H9 (cell line): ENCODE results near the gene SUV39H1. TPM values are rescaled to one million over a fixed set of nuclear protein-coding genes. Genes with fewer than 3 reads are reported as not detected.

Experiments
- DNase-seq: peaks from one replicate; pipeline ENCODE4 v3.0.0-alpha.2; 2017
- H2AFZ ChIP-seq: one replicate; pipeline ENCODE4 v1.6.1; 2013; ENCODE audit warnings: mild to moderate bottlenecking, low read length, control low read depth, moderate library complexity
- H2AK5ac ChIP-seq: 2 replicates; pipeline ENCODE4 v1.6.1; 2013; ENCODE audit warnings: low read length, control low read depth, mixed read lengths; ENCODE audit not compliant: insufficient read length
- H2BK120ac ChIP-seq: one replicate; pipeline ENCODE4 v1.6.1; 2013; ENCODE audit warnings: low read depth, mild to moderate bottlenecking, low read length, control low read depth, inconsistent platforms; ENCODE audit not compliant: poor library complexity, severe bottlenecking
- H2BK12ac ChIP-seq: 2 replicates; pipeline ENCODE4 v1.6.1; 2013; ENCODE audit warnings: low read length, control low read depth, mixed read lengths, low read depth; ENCODE audit not compliant: insufficient read length
- H2BK15ac ChIP-seq: 2 replicates; pipeline ENCODE4 v1.6.1; 2013; ENCODE audit warnings: low read depth, low read length, control low read depth
- H2BK20ac ChIP-seq: one replicate; pipeline ENCODE4 v1.6.1; 2013; ENCODE audit warnings: low read depth, mild to moderate bottlenecking, low read length, control low read depth, inconsistent platforms; ENCODE audit not compliant: poor library complexity, severe bottlenecking
- H2BK5ac ChIP-seq: 2 replicates; pipeline ENCODE4 v1.6.1; 2013; ENCODE audit warnings: low read length, control low read depth, mixed read lengths; ENCODE audit not compliant: insufficient read length
- H3K14ac ChIP-seq: 2 replicates; pipeline ENCODE4 v1.6.1; 2013; ENCODE audit warnings: low read length, control low read depth; ENCODE audit not compliant: insufficient read depth
- H3K18ac ChIP-seq: 2 replicates; pipeline ENCODE4 v1.6.1; 2013; ENCODE audit warnings: low read depth, mild to moderate bottlenecking, mixed read lengths, low read length, control low read depth; ENCODE audit not compliant: insufficient read length
- H3K23ac ChIP-seq: 2 replicates; pipeline ENCODE4 v1.6.1; 2013; ENCODE audit warnings: low read length, control low read depth, mixed read lengths, low read depth; ENCODE audit not compliant: insufficient read length
- H3K23me2 ChIP-seq: 2 replicates; pipeline ENCODE4 v1.6.1; 2013; ENCODE audit warnings: low read depth, mild to moderate bottlenecking, mixed read lengths, low read length, control low read depth; ENCODE audit not compliant: insufficient read length, poor library complexity, severe bottlenecking
- H3K27ac ChIP-seq: 2 replicates; pipeline ENCODE4 v1.5.1; 2013; ENCODE audit warnings: low read length, control low read depth, mixed read lengths, low read depth; ENCODE audit not compliant: insufficient read length
- H3K27me3 ChIP-seq: 2 replicates; pipeline ENCODE4 v1.6.1; 2013; ENCODE audit warnings: low read length, control low read depth, inconsistent platforms; ENCODE audit not compliant: insufficient read depth
- H3K4ac ChIP-seq: 2 replicates; pipeline ENCODE4 v1.6.1; 2013; ENCODE audit warnings: low read depth, mild to moderate bottlenecking, control low read depth, inconsistent platforms, low read length, moderate library complexity
- H3K4me1 ChIP-seq: 2 replicates; pipeline ENCODE4 v1.6.1; 2013; ENCODE audit warnings: low read length, control low read depth, inconsistent platforms; ENCODE audit not compliant: insufficient read depth
- H3K4me2 ChIP-seq: 2 replicates; pipeline ENCODE4 v1.6.1; 2013; ENCODE audit warnings: low read length, control low read depth, mixed read lengths; ENCODE audit not compliant: insufficient read length, insufficient read depth
- H3K56ac ChIP-seq: 2 replicates; pipeline ENCODE4 v1.6.1; 2013; ENCODE audit warnings: low read depth, mild to moderate bottlenecking, mixed read lengths, low read length, control low read depth; ENCODE audit not compliant: insufficient read length
- H3K79me1 ChIP-seq: 2 replicates; pipeline ENCODE4 v1.6.1; 2013; ENCODE audit warnings: low read depth, mild to moderate bottlenecking, moderate library complexity, low read length, control low read depth, inconsistent platforms; ENCODE audit not compliant: insufficient read depth, poor library complexity, severe bottlenecking
- H3K79me2 ChIP-seq: 2 replicates; pipeline ENCODE4 v1.6.1; 2013; ENCODE audit warnings: low read length, control low read depth, inconsistent platforms; ENCODE audit not compliant: insufficient read depth
- H3K9ac ChIP-seq: 2 replicates; pipeline ENCODE4 v1.6.1; 2013; ENCODE audit warnings: low read length, control low read depth, mixed read lengths; ENCODE audit not compliant: insufficient read length; ENCODE audit errors: extremely low read depth
- H3K9me3 ChIP-seq: one replicate; pipeline ENCODE4 v1.6.1; 2013; ENCODE audit warnings: low read depth, low read length, inconsistent platforms; ENCODE audit not compliant: control insufficient read depth
- H3T11ph ChIP-seq: one replicate; pipeline ENCODE4 v1.6.1; 2013; ENCODE audit warnings: mild to moderate bottlenecking, low read length, control low read depth, inconsistent platforms
- H4K20me1 ChIP-seq: one replicate; pipeline ENCODE4 v1.6.1; 2013; ENCODE audit not compliant: control insufficient read depth, insufficient read length, insufficient read depth
- H4K5ac ChIP-seq: 2 replicates; pipeline ENCODE4 v1.6.1; 2013; ENCODE audit warnings: low read depth, mild to moderate bottlenecking, mixed read lengths, low read length, control low read depth; ENCODE audit not compliant: insufficient read length
- H4K8ac ChIP-seq: replicated peaks from 2 replicates; pipeline ENCODE4 v1.6.1; 2013; ENCODE audit warnings: low read length, control low read depth, mixed read lengths, low read depth; ENCODE audit not compliant: insufficient read length
- H4K91ac ChIP-seq: 2 replicates; pipeline ENCODE4 v1.6.1; 2013; ENCODE audit warnings: low read depth, mild to moderate bottlenecking, moderate library complexity, mixed read lengths, low read length, control low read depth; ENCODE audit not compliant: insufficient read length
- H3K27ac Mint-ChIP-seq, 3 experiments: 2 replicates in 2 of 3; 3 replicates in 1 of 3; pipeline ENCODE4 v1.8.0; 2020 to 2021; ENCODE audit warnings: mixed read lengths in 3 of 3, mild to moderate bottlenecking in 1 of 3, moderate library complexity in 1 of 3
- H3K27me3 Mint-ChIP-seq: 2 replicates; pipeline ENCODE4 v1.8.0; 2021; ENCODE audit warnings: low read depth, mild to moderate bottlenecking, moderate library complexity, mixed read lengths
- H3K36me3 Mint-ChIP-seq, 3 experiments: 2 replicates in 2 of 3; 3 replicates in 1 of 3; pipeline ENCODE4 v1.8.0; 2020 to 2021; ENCODE audit warnings: low read depth in 3 of 3, mixed read lengths in 3 of 3; ENCODE audit not compliant: insufficient read depth in 1 of 3
- H3K4me1 Mint-ChIP-seq, 2 experiments: 2 replicates each; pipeline ENCODE4 v1.8.0; 2020; ENCODE audit warnings: mixed read lengths in 2 of 2
- H3K4me3 Mint-ChIP-seq, 2 experiments: 2 replicates in 1 of 2; 3 replicates in 1 of 2; pipeline ENCODE4 v1.8.0; 2020 to 2021; ENCODE audit warnings: mild to moderate bottlenecking in 2 of 2, mixed read lengths in 2 of 2, moderate library complexity in 1 of 2
- H3K9me3 Mint-ChIP-seq, 2 experiments: 2 replicates in 1 of 2; 3 replicates in 1 of 2; pipeline ENCODE4 v1.8.0; 2020; ENCODE audit warnings: mild to moderate bottlenecking in 2 of 2, mixed read lengths in 2 of 2, moderate library complexity in 1 of 2
- WGBS: extraction: QIAGEN DNeasy Blood & Tissue Kit; methylation state at CpG from one replicate; pipeline ENCODE4 v1.1.7; 2013; ENCODE audit warnings: missing lambda C conversion rate, low lambda C conversion rate, mixed read lengths; ENCODE audit not compliant: insufficient read length; ENCODE audit errors: extremely low coverage; 5-methylcytosine and 5-hydroxymethylcytosine counted together
- total RNA-seq: library from RNA; stranded (reverse); gene quantifications from 2 replicates; pipeline ENCODE4 v1.2.1, GENCODE V29; 2021
- TF ChIP-seq, protein P1 (sequence below): fragments of 200-600 bp; sonication (generic); conservative IDR thresholded peaks from 3 replicates; pipeline ENCODE4 v1.8.0; 2021; ENCODE audit warnings: antibody characterized with exemption, mild to moderate bottlenecking

The SUV39H1 gene
- total RNA-seq, 1 experiment from 2014 or later, result 16.2 TPM

DNA sequence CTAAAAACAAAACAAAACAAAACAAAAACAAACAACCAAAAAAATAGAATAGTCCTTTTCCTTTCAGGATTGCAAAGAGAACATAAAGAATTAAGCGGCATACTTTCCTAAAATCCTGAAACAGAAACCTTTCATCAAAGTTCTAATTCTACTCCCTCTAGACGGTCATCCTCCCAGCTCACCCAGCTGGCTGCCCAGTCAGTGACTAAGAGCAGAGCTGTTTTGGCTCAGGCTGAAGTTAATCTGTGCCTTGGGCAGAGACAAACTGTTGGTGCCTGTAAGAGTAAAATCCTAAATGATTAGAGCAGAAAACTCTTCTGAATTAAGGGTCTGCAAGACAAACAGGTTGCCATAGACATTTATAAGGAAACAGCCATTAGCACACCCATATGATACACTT is 30.5 kb upstream of the SUV39H1 start:
- no peak overlapping the region for H3K14ac ChIP-seq
- H4K91ac ChIP-seq, result no peak overlapping the region
- H2BK20ac ChIP-seq, result no peak overlapping the region
- H3K27me3 Mint-ChIP-seq, result no peaks in the 10 kb centered on the region
- no peak overlapping the region for H3K18ac ChIP-seq
- no peak overlapping the region for H2AFZ ChIP-seq
- H3K4me3 Mint-ChIP-seq, result no peak overlapping the region
- no peaks in the 10 kb centered on the region for H4K20me1 ChIP-seq
- WGBS, result no CpG with 5 or more reads among the region's 2 CpGs
- no peak overlapping the region for H3K4ac ChIP-seq
- peaks cover 2 to 8% (median 4%) of the 10 kb centered on the region in 3 experiments; a peak in 5 of 7 replicates for H3K36me3 Mint-ChIP-seq
- H3K9me3 Mint-ChIP-seq, result peaks cover 58 to 62% of the 10 kb centered on the region in 2 experiments
- H3K56ac ChIP-seq, result no peak overlapping the region
- no peak overlapping the region for H2AK5ac ChIP-seq
- no peak overlapping the region for H2BK5ac ChIP-seq
- no peak overlapping the region for H3K23ac ChIP-seq
- H3T11ph ChIP-seq, result no peak overlapping the region
- no peaks in the 10 kb centered on the region for H3K4me1 ChIP-seq
- H4K8ac ChIP-seq, result no peak overlapping the region
- H2BK12ac ChIP-seq, result no peak overlapping the region
- H4K5ac ChIP-seq, result no peak overlapping the region
- no peaks in the 10 kb centered on the region for H3K23me2 ChIP-seq
- H3K27ac ChIP-seq, result no peak overlapping the region
- TF ChIP-seq, protein P1, sequence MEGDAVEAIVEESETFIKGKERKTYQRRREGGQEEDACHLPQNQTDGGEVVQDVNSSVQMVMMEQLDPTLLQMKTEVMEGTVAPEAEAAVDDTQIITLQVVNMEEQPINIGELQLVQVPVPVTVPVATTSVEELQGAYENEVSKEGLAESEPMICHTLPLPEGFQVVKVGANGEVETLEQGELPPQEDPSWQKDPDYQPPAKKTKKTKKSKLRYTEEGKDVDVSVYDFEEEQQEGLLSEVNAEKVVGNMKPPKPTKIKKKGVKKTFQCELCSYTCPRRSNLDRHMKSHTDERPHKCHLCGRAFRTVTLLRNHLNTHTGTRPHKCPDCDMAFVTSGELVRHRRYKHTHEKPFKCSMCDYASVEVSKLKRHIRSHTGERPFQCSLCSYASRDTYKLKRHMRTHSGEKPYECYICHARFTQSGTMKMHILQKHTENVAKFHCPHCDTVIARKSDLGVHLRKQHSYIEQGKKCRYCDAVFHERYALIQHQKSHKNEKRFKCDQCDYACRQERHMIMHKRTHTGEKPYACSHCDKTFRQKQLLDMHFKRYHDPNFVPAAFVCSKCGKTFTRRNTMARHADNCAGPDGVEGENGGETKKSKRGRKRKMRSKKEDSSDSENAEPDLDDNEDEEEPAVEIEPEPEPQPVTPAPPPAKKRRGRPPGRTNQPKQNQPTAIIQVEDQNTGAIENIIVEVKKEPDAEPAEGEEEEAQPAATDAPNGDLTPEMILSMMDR, result no peak
- no peak overlapping the region for H2BK15ac ChIP-seq
- H2BK120ac ChIP-seq, result no peak overlapping the region
- no peaks in the 10 kb centered on the region for H3K27me3 ChIP-seq
- DNase-seq, result no peak
- peaks cover 33% of the 10 kb centered on the region for H3K9me3 ChIP-seq
- no peaks in the 10 kb centered on the region for H3K79me2 ChIP-seq
- no peaks in the 10 kb centered on the region for H3K79me1 ChIP-seq
- no peak overlapping the region for H3K9ac ChIP-seq
- H3K4me2 ChIP-seq, result no peak overlapping the region
- H3K4me1 Mint-ChIP-seq, result no peaks in the 10 kb centered on the region
- H3K27ac Mint-ChIP-seq, result no peak overlapping the region
